Lung (tissue), 12 donors: ENCODE results near the gene VPS13C. TPM values are rescaled to one million over a fixed set of nuclear protein-coding genes. Genes with fewer than 3 reads are reported as not detected.

ENCODE experiments used
- ATAC-seq: fragments of 200-7000 bp; cut with Tn5 transposase; one replicate; pipeline ENCODE4 v1.9.1; 2020; ENCODE audit warnings: moderate number of reproducible peaks; ENCODE audit not compliant: insufficient read depth, low FRiP score
- DNase-seq, 3 donors: peaks; one replicate each; pipeline ENCODE4 v3.0.0-alpha.2; 2013 to 2017
- H3K27ac ChIP-seq, 2 donors: one replicate each; pipeline ENCODE4 v1.5.1; 2013; ENCODE audit warnings: mild to moderate bottlenecking in 2 of 2, moderate library complexity in 2 of 2, control low read depth in 1 of 2, inconsistent platforms in 1 of 2, low read depth in 1 of 2, low read length in 1 of 2
- H3K27me3 ChIP-seq, 3 donors: one replicate each; pipeline ENCODE4 v1.5.1; 2013; ENCODE audit warnings: low read length in 2 of 3; ENCODE audit not compliant: control insufficient read depth in 3 of 3, insufficient read depth in 3 of 3
- H3K36me3 ChIP-seq, 4 donors: one replicate each; pipeline ENCODE4 v1.5.1; 2013; ENCODE audit warnings: low read length in 4 of 4, mild to moderate bottlenecking in 1 of 4, moderate library complexity in 1 of 4; ENCODE audit not compliant: control insufficient read depth in 4 of 4, insufficient read depth in 4 of 4
- H3K4me1 ChIP-seq, 5 donors: one replicate each; pipeline ENCODE4 v1.5.1; 2013; ENCODE audit warnings: low read length in 5 of 5, mild to moderate bottlenecking in 2 of 5, moderate library complexity in 1 of 5; ENCODE audit not compliant: control insufficient read depth in 5 of 5, insufficient read depth in 5 of 5
- H3K4me3 ChIP-seq: one replicate; pipeline ENCODE4 v1.5.1; 2013; ENCODE audit warnings: mild to moderate bottlenecking, control low read depth, moderate library complexity
- H3K9ac ChIP-seq, 2 donors: one replicate each; pipeline ENCODE4 v1.5.1; 2013; ENCODE audit warnings: low read length in 2 of 2, control low read depth in 1 of 2; ENCODE audit not compliant: insufficient read depth in 1 of 2
- H3K9me3 ChIP-seq, 4 donors: one replicate each; pipeline ENCODE4 v1.5.1; 2013; ENCODE audit warnings: low read length in 3 of 4, mild to moderate bottlenecking in 1 of 4, moderate library complexity in 1 of 4; ENCODE audit not compliant: control insufficient read depth in 4 of 4, insufficient read depth in 3 of 4
- CTCF ChIP-seq: IDR thresholded peaks from 2 replicates; pipeline ENCODE4 v1.5.1; 2012; ENCODE audit warnings: mild to moderate bottlenecking; ENCODE audit errors: control extremely low read depth, extremely low read depth
- WGBS, 2 donors: extraction: QIAGEN DNeasy Blood & Tissue Kit; methylation state at CpG; one replicate each; pipeline ENCODE4 v1.1.7; 2013; 5-methylcytosine and 5-hydroxymethylcytosine counted together
- polyA plus RNA-seq, 2 donors: library from polyadenylated mRNA; stranded (reverse); fragments of 200-250 nt; gene quantifications; one replicate each; pipeline ENCODE4 v1.2.1, GENCODE V29; 2013
- total RNA-seq, 2 donors: library from RNA; depleted of rRNA in 1 of 2; stranded (reverse); fragments of >200 nt in 1 of 2; gene quantifications; one replicate each; pipeline ENCODE4 v1.2.1, GENCODE V29; 2014 to 2021
- donor health status: control.
- donor health status: control.
- donor health status: Bipolar disorder and iron deficiency.
- donor health status: healthy.
- donor health status: DM: yes; HTN: yes; CAD: no.

The VPS13C gene
- total and polyA plus RNA-seq, 4 donors: 16.8 to 196 (median 53.3) TPM

- H3K36me3 ChIP-seq: peaks cover 5 to 29% (median 16%) of the 10 kb centered on the region in 4 donors
- H3K9ac ChIP-seq: no peak overlapping the region
- H3K27ac ChIP-seq: no peak overlapping the region
- TF ChIP-seq CTCF: no peak
- no peak overlapping the region for H3K4me3 ChIP-seq
- ATAC-seq (no peak), DNase-seq (no peak)
- no peaks in the 10 kb centered on the region for H3K4me1 ChIP-seq
- no peaks in the 10 kb centered on the region for H3K9me3 ChIP-seq
- 83 to 90% methylated on average over 4 of the region's 4 CpGs for WGBS, 2 donors
- no peaks in the 10 kb centered on the region for H3K27me3 ChIP-seq
Observed at GRCh38 chr15:61906961-61907752, 153.1 kb downstream of the VPS13C start.

- no peak for ATAC-seq
- Histone ChIP-seq H3K9ac (no peak overlapping the region), H3K9me3 (peaks cover 0 to 4% (median 3%) of the 10 kb centered on the region in 4 donors), H3K36me3 (peaks cover 5 to 10% (median 7%) of the 10 kb centered on the region in 4 donors), H3K4me3 (no peak overlapping the region), H3K27ac (no peak overlapping the region), H3K4me1 (no peaks in the 10 kb centered on the region), H3K27me3 (no peaks in the 10 kb centered on the region)
- TF ChIP-seq CTCF: no peak
- peak in 1 of 3 donors; percentile 4 for DNase-seq
Observed at GRCh38 chr15:61893146-61893545, 167.1 kb downstream of the VPS13C start.

GRCh38 chr15:61892140-61892539 is 168.1 kb downstream of the VPS13C start:
- Histone ChIP-seq H3K36me3 (peaks cover 5 to 10% (median 7%) of the 10 kb centered on the region in 4 donors), H3K4me1 (no peaks in the 10 kb centered on the region), H3K27ac (no peak overlapping the region), H3K9me3 (peaks cover 0 to 4% (median 3%) of the 10 kb centered on the region in 4 donors), H3K9ac (no peak overlapping the region), H3K27me3 (no peaks in the 10 kb centered on the region), H3K4me3 (no peak overlapping the region)
- no peak for ATAC-seq
- no peak for DNase-seq
- no peak for TF ChIP-seq CTCF
- WGBS, 2 donors: 98 to 100% methylated on average over 1 of the region's 1 CpG
